GM19193 (cell line): ENCODE data around the gene PTBP2.

Experiments used
- POLR2A ChIP-seq: IDR thresholded peaks from 4 replicates; pipeline ENCODE4 v1.6.1; 2011; ENCODE audit not compliant: insufficient read depth, insufficient read length; ENCODE audit errors: extremely low read depth

The PTBP2 gene

DNA sequence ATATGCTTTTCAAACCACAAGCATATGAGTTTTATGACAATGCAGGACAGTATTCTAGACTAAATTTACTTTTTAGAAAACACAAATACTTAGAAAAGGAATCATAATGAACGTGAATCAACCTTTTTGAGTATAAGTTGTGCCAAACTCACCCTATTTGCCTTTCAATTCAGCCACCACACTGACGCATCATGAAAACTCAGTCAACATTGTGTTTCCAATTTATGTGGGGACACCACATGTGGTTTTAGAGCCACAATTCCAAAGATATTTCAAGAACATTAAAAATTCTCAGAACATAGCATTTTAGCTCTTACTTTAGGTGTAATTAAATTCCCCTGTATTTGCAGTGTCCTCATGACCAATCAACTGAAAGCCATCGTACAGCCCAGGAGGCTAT lies 118.8 kb downstream of the PTBP2 start:
- TF ChIP-seq POLR2A, result no peak

DNA sequence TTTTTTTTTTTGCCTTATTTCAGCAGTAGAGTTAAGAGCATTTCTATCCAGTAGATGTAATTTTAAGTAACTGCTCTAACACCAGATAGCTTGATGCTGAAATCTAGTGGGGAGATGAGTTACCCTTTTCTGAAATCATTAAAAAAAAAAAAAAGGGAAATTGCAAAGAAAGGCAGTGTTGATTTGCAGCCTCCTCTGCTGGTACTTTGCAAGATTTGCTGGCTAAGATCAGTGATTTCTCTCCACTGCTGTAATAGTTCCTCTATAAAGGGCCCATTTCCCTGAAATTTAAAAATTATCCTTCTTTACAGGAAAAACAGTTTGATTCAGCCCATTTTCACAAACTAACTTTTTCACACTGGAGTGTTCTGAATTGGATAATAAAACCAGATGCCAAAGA lies 120.6 kb downstream of the PTBP2 start:
- TF ChIP-seq POLR2A, result no peak

DNA sequence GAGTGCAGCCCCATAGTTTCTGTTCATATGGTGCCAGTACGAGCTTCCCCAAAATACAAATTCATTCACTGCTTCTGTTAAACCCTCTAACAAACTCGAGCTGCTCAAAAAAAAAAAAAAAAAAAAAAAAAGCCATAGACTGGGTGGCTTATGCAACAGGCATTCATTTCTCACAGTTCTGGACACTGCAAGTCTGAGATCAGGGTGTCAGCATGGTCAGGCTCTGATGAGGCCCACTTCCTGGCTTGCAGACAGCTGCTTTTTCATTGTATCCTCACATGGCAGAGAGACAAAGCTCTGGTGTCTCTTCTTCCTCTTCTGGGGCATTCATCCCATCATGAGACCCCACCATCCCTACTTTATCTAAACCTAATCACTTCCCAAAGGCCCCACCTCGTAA lies 121.6 kb downstream of the PTBP2 start:
- TF ChIP-seq POLR2A, result no peak

DNA sequence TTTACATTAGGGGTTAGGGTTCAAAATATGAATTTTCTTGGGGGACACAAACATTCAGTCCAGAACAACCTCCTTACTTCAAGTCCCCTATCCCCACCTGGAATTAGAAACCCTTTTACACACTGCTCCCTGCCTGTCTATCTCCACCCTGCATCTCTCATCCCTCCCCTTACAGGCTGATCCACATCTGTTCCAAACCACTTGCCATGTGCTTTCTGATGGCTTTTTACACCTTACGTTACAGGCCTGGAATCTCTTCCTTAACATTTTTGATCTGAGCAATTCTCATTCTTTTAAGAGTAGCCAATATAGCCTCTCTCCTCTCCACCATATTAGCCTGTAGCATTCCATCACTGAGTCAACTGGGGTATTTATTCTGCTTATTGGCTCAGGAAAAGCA lies 122.0 kb downstream of the PTBP2 start:
- no peak for TF ChIP-seq POLR2A

DNA sequence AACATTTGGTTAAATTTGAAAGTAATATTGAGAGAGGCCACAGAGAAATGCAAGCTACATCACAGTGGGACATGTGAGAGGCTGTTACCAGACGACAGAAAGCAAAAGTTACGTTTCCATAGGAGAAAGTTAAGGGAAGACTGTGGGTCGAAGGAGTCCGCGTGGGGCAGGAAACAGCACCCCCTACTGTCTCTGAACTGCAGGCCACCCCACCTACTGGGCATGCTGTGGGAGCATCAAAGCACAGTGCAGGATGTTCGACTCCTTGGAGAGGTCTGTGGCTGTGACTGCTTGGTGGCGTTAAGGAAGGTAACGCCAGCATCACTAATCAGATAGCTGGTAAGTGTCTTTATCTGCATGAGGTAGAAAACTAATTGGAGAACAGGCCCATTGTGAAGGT lies 123.9 kb downstream of the PTBP2 start:
- TF ChIP-seq POLR2A, result no peak

DNA sequence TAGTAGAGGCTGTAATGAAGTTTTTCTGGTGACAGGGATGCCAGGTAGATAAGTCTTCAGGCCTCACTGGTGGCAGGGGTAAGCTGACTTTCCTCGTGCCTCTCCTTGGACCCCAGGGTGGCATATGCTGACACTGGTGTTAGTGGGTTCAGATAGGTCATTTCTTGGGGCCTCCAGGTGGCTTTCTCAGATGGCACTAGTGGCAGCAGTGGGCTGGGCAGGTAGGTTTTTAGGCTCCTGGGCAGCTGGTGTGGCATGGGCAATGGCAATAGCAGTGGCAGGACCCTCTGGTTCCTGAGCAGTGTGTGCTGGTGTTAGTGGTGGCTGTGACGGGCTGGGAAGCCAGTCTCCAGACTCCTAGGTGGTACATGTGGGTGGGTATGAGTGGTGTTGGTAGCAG lies 140.3 kb downstream of the PTBP2 start:
- no peak for TF ChIP-seq POLR2A

DNA sequence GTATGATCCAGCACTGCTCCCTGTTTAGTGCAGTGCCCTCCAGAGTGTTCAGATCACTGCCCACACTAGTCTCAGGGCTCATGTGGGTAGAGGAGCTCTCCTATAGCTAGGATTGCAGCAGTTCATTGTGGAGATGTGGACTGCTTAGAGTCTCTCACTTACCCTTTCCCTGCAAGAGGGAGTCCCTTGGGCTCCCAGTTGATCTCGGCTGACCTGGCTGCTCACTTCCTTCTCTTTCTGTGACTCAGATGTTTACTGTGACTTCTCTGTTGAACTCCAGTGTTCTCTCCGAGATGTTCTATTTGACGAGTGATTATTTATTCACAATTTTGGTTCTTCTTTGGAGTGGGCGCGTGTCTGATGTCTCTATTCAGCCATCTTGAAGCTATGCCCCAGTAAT lies 141.9 kb downstream of the PTBP2 start:
- TF ChIP-seq POLR2A, result no peak
